GM19043 (cell line): ENCODE results near the gene AURKAIP1.

Experiments
- ATAC-seq: cut with Tn5 transposase; IDR thresholded peaks from one replicate; pipeline ENCODE4 v1.9.1; 2021; ENCODE audit warnings: low read depth; ENCODE audit not compliant: unreplicated experiment

The AURKAIP1 gene

DNA sequence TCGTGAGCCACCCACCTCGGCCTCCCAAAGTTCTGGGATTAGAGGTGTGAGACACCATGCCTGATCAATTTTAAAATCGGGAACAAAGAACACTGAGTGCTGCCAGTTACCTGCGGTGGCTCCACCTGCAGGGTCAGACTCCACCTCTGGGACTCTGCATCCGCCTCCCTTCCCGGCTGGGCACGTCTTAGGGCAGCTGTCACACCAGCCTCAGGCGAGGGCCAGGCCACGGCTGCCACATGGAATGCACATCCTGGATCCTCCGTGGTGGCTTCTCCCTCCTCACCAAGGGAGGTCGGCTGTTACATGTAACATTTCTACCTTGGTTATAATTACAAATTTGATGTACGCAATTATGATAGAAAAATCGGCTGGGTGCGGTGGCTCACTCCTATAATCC, 10.7 kb downstream of the AURKAIP1 start:
- ATAC-seq, result no peak

- no peak for ATAC-seq
These were observed 13.0 kb downstream of the AURKAIP1 start for GRCh38 chr1:1361982-1362423.

GRCh38 chr1:1361233-1361981, 13.6 kb downstream of the AURKAIP1 start:
- ATAC-seq, result no peak

GRCh38 chr1:1360506-1361169, 14.4 kb downstream of the AURKAIP1 start:
- ATAC-seq, result no peak

GRCh38 chr1:1359664-1360468, 15.1 kb downstream of the AURKAIP1 start:
- ATAC-seq, result no peak

- no peak for ATAC-seq
These were observed 15.7 kb downstream of the AURKAIP1 start for GRCh38 chr1:1359308-1359663.

DNA sequence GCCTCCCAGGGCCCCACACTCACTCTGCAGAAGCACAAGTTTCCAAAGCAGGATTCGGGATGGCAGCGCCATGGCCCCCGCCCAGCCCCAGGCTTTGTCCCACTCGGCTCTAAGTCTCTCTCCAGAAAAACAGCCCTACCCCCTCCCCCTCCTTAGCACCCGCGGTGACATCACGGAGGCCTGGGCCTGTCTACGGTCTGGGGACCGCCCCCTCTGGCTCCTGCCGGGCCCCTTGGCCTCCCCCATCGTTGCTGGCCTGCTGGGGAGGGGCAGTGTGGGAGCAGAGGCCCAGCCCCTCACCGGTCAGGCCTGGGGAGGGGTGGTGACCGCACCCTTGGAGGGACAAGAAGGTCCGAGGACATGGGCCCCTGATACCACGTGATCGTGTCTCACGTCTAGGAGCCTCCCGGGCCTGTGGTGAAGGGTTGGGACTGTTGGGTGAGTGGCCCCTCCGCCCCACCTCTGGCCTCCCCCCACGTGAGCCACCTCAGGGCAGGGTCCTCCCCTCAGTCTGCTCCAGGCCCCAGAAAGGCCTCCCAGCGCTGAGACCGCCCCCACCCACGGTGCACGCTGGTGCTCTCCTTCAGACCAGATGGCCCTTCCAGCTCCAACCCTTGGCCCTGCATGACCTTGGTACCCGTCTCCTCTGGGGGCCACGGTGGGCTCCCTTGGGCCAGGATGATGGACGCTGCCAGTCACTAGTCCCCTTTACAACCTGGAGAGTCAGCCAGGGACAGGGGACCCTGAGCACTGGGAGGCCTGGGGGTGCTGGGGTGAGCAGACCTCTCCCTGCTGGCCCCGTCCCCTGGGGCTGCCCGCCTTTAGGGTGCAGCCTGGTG, 16.4 kb downstream of the AURKAIP1 start, which contains the start of gene MXRA8:
Gene MXRA8 (minus strand): TSS at position 123 of the 839 bp plus-strand sequence. CDS start 51 bp downstream, at position 72.
- ATAC-seq, result no peak

GRCh38 chr1:1357871-1358432, 17.1 kb downstream of the AURKAIP1 start:
- no peak for ATAC-seq

DNA sequence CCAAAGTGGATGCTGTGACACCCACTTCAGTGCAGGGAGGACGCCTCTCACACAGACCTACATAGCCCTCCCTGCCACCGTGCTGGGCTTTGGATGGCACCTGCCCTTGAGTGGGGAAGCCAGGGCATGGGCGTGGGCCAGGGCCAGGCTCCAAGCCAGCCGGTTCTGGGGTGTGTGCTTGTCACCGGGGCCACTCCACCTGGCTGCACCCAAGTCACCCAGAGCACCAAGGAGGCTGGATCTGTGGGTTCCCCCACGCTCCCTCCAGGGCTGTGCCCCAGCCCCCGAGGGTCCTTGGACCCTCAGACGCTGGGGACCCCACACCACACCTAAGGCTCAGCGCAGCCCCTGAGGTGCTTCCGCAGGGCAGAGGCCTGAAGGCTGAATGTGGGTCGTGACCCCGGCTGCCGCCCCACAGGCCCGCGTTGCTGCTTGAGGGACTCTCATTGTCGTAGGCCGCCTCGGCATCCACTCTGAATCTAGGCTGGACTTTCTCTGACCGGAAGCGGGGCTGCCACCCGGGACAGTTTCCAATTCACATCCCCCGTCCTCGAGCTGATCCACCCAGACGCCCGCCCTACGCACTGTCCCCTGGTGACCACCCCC, 18.1 kb downstream of the AURKAIP1 start:
- ATAC-seq, result no peak

DNA sequence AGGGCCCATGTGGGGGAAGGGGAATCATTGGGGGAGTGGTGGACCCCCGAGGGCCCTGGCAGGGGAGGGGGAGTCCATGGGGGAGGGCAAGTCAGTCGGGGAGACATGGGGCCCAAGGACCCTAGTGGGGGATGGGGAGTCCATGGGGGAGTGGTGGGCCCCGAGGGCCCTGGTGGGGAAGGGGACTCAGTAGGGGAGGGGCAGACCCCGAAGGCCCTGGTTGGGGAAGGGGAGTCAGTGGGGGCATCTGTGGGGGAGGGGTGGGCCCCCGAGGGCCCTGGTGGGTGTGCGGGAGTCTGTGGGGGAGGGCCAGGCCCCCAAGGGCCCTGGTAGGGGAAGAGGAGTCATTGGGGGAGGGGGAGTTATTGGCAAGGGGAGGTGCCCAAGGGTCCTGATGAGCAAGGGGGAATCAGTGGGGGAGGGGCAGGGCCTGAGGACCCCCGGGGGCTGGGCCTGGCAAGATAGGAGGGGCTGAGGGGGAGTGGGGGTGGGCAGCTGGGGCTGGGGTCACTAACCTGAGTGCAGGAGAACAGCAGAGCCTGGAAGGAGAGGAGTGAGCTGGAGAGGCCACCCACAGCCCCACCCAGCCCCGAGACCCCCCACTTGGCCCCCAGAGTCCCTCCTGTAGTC, 18.7 kb downstream of the AURKAIP1 start:
- no peak for ATAC-seq

- ATAC-seq, result no peak
These were observed 19.6 kb downstream of the AURKAIP1 start for GRCh38 chr1:1355416-1355815.

DNA sequence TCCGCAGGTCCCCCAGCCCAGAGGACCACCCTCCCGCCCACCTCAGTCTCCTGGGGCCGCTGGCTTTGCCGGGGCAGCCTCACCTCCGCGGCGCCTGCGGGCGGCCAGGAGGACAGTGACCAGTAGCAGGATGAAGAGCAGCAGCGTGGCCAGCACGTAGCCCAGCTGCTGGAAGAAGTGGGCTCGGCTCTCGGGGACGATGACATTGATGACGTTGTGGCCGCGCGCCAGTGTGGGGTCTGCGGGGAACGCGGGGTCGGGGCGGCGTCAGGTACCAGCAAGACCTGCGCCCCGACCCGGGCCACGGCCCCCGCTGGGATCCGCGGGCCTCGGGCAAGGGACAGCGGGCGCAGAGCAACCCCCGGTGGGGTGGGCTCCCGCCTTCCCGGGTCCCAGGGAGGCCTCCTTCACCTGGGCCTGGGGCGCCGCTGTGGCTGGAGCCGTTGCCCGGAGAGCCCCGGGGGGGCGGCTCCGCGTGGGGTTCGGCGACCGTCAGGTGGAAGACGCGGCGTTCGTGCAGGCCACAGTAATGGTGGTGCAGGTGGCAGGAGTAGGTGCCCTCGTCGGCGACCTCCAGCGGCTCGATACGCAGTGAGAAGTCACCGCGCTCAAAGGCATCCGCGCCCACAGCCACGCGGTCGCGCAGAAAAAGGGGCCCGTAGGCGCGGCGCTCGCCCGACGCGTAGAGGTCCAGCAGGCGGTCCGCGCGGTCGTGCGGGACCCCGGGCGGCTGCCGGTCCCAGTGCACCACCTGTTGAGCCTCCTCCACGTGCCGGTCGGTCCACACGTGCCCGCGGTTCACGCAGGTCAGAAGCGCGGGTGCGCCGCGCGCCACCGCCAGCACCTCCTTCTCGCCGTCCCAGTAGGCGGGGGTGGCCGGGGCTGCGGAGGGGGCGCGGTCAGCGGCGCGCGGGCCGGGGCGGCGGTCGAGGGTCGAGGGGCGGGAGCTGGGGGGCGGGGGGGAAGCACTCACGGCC, 20.4 kb downstream of the AURKAIP1 start:
- no peak for ATAC-seq

GRCh38 chr1:1353389-1354151, 21.4 kb downstream of the AURKAIP1 start:
- no peak for ATAC-seq

- ATAC-seq, result no peak
These were observed 22.1 kb downstream of the AURKAIP1 start for GRCh38 chr1:1352786-1353388.

DNA sequence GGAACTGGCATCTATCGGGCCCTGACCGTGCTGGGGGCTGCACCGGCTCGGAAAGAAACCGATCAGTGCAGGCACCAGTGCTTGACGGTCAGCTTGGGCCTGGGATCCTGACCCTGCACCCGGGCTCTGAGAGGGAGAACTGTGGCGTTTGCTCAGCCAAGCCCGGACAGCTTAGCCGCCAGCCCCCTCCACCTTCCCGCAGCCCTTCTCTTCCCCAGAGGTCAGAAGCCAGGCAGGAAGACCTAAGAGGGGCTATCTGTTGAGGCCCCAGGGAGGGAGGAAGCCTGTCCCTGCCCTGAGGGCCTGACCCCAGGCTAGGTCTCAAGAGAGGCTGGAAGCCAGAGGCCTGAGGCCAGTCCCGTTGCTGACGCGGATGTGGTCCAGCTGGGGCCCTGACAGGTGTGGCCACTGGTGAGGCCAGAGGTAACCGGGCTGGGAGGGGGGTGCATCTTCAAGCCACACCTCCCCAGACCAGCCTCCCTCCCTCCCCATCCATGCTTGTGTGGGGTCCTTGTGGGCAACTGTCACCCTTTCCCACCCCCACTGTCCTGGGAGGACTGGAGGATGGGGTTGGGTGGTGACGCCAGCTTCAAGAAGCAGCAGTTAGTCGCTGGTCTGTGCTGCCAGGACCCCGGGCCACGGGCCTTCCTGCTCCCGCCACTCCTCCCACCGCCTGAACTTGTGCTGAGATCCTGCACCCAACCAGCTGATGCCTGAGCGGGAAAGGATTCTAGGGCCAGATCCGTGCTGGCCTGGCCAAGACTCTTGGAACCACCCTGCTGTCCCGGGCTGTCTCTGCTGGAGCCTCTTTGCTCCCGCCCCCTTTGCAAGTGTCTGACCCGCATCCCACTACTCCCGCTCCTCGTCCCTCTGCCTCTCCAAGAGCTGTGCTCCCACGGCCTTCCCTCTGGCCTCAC, 23.2 kb downstream of the AURKAIP1 start:
- no peak for ATAC-seq
